IPS DF 6.9 (cell line): ENCODE results near the gene TBCC.
A peak's percentile ranks its signal among the peaks of the same experiment; 100 is the strongest.
"Not testable (repeated sequence)": the region's sequence is repeated elsewhere in the genome, so short reads cannot be mapped to it uniquely, and the experiment has no call there.

ENCODE experiments used
- DNase-seq: peaks from one replicate; pipeline ENCODE4 v3.0.0-alpha.2; 2013; ENCODE audit warnings: low read depth, low spot score
- H3K27ac ChIP-seq: one replicate; pipeline ENCODE4 v1.5.1; 2013; ENCODE audit warnings: low read length, control low read depth
- H3K27me3 ChIP-seq: 2 replicates; pipeline ENCODE4 v1.6.1; 2013; ENCODE audit warnings: mild to moderate bottlenecking, low read length; ENCODE audit not compliant: control insufficient read depth, insufficient read depth
- H3K36me3 ChIP-seq: 2 replicates; pipeline ENCODE4 v1.6.1; 2013; ENCODE audit warnings: low read length; ENCODE audit not compliant: control insufficient read depth, insufficient read depth
- H3K4me1 ChIP-seq: 2 replicates; pipeline ENCODE4 v1.6.1; 2013; ENCODE audit warnings: low read length; ENCODE audit not compliant: control insufficient read depth, insufficient read depth
- H3K4me3 ChIP-seq: 2 replicates; pipeline ENCODE4 v1.5.1; 2013; ENCODE audit warnings: mild to moderate bottlenecking, low read length
- H3K9me3 ChIP-seq: 2 replicates; pipeline ENCODE4 v1.6.1; 2013; ENCODE audit warnings: low read length, inconsistent platforms; ENCODE audit not compliant: control insufficient read depth, insufficient read depth
- WGBS: extraction: QIAGEN DNeasy Blood & Tissue Kit; methylation state at CpG from one replicate; pipeline ENCODE4 v1.1.7; 2013; ENCODE audit warnings: mixed read lengths, missing lambda C conversion rate; ENCODE audit not compliant: insufficient read length, insufficient coverage; 5-methylcytosine and 5-hydroxymethylcytosine counted together

TBCC gene

DNA sequence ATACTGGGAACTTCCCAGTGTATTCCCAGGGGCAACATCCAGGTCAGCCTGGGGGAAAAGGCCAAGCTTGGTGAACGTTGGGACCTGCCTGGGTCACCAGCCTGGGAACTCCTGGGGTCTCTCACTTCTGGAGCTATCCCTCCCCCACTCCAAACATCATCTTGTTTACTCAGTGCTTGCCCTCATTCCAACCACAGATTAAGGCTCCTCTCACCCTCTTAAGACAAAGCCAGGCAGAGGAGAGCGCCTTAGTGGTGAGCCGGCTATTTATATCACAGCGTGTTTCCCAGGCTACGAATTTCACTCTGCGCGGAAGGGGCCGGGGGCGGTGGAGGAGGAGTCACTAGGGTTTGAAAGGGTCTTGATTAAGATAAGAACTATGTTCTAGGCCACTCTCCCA is 35.6 kb downstream of the TBCC start:
- Histone ChIP-seq H3K4me3 (no peak overlapping the region), H3K27ac (no peak overlapping the region), H3K4me1 (no peaks in the 10 kb centered on the region), H3K27me3 (no peaks in the 10 kb centered on the region), H3K9me3 (no peaks in the 10 kb centered on the region), H3K36me3 (no peaks in the 10 kb centered on the region; the same call in 1 of the 2 replicates)
- DNase-seq: no peak
- no CpG with 5 or more reads among the region's 9 CpGs for WGBS

DNA sequence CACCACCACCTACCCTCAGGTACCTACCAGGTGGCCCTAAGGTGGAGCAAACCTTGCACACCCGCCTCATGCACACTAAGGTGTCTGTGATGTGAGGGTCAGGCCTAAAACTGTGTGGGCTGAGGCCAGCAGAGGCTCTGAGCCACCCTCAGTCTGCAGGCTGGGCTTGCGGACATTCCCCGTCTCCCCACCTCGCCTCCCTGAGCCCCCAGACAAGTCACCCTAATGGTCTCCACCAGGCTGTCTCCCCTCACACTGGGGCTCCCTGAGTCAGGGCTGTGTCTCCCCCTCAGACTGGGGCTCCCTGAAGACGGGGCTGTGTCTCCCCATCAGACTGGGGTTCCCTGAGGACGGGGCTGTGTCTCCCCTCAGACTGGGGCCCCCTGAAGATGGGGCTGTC is 36.0 kb downstream of the TBCC start:
- no peaks in the 10 kb centered on the region for H3K9me3 ChIP-seq
- WGBS: no CpG with 5 or more reads among the region's 6 CpGs
- no peak overlapping the region for H3K27ac ChIP-seq
- no peak for DNase-seq
- H3K36me3 ChIP-seq: no peaks in the 10 kb centered on the region; the same call in 1 of the 2 replicates
- no peaks in the 10 kb centered on the region for H3K27me3 ChIP-seq
- peaks cover under 1% of the 10 kb centered on the region for H3K4me1 ChIP-seq
- H3K4me3 ChIP-seq: no peak overlapping the region

DNA sequence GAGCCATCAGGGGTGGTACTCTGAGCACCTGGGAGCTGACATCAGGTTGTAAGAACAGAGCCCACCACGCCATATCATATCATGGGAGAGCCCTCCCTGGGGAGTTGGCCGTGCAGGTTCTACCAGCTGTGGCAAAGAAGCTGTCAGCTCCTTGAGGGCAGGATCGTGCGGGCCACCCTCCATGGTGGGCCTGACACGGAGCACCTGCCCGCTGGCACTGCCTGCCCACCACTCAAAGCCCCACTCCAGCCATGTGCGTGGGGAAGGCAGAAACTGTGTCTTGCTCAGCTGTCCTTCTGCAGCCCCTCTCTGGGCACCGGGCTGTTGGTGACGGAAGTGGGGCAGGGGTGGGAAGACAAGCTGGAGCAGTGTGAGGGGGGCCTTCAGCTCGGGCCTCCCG is 37.8 kb downstream of the TBCC start:
- Histone ChIP-seq H3K4me1 (peaks cover 3% of the 10 kb centered on the region), H3K27me3 (no peaks in the 10 kb centered on the region), H3K36me3 (no peaks in the 10 kb centered on the region; the same call in 1 of the 2 replicates), H3K9me3 (no peaks in the 10 kb centered on the region), H3K4me3 (no peak overlapping the region), H3K27ac (no peak overlapping the region)
- no CpG with 5 or more reads among the region's 11 CpGs for WGBS
- DNase-seq: no peak

DNA sequence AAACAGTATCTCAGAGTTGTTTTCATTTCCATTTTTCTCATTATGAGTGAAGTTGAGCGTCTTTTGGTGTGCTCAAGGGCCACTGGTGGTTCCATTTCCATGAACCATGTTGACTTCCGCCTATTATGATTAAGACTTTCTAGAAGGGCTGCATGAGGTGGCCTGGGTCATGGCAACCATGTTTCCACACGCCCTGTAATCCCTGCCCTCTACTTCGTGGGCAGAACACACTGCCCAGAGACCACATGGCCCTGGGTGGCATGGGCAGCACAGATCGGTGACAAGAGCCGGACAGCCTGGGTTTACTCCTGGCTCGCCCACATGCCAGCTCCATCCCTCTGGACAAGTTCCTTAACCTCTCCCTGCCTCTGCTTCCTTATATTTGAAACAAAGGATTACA is 38.3 kb downstream of the TBCC start:
- H3K36me3 ChIP-seq: no peaks in the 10 kb centered on the region; the same call in 1 of the 2 replicates
- H3K4me3 ChIP-seq: no peak overlapping the region
- DNase-seq: no peak
- H3K4me1 ChIP-seq: peaks cover 3% of the 10 kb centered on the region
- H3K27me3 ChIP-seq: no peaks in the 10 kb centered on the region
- WGBS: no CpG with 5 or more reads among the region's 7 CpGs
- H3K27ac ChIP-seq: no peak overlapping the region
- H3K9me3 ChIP-seq: no peaks in the 10 kb centered on the region

DNA sequence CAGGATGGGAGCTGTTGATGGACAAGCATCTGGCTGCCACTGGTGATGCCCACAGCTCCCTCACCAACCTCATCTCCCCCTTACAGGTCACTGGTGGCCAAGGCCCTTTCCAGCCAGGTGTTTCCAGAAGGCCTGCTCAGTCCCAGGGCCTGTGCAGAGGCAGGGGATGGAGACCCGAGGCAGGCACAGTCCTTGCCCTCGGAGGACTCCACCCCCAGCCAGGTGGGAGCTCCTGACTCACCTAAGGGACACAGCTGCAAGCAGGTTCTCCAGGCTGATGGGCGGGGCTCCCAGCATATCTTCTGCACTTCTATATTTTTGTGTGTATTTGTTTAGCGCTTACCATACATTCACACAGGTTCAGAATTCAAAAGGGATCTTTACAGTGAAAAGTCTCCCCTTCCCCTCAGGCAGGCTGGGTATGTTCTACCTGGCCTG is 40.9 kb downstream of the TBCC start:
- Histone ChIP-seq H3K4me1 (peaks cover 3% of the 10 kb centered on the region), H3K9me3 (no peaks in the 10 kb centered on the region), H3K36me3 (no peaks in the 10 kb centered on the region; the same call in 1 of the 2 replicates), H3K27me3 (no peaks in the 10 kb centered on the region), H3K4me3 (no peak overlapping the region; the same call in 1 of the 2 replicates), H3K27ac (no peak overlapping the region)
- no CpG with 5 or more reads among the region's 4 CpGs for WGBS
- DNase-seq: no peak

DNA sequence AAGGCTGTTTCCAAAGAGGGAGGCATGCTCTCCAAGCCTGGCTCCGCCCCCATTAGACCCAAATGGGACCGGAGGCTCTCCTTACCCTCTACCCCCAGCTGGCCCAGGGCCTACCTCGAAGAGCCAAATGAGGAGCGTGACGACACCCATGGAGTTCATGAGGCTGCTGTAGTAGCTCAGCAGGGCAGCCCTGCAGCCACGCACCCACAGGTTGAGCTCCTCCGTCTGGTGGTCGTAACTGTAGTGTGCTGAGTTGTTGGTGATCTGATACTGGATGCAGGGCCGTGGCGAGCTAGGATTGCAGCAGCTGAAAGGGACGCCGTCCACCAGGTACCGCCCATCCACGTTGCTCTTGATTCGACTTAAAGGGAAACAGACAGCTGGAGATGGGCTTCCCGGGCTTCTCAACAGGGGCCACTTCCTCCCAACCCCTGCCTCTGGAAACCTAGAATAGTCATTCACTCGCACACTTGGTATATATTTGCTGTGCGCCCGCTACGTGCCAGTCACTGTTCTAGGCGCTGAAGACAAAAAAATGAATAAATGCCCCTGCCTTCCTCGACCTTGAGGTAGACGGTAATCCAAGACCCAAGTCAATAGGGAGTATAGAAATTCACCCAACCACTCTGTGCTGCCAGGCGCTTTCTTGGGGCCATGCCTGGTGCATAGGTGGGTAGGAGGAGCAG is 41.5 kb downstream of the TBCC start:
- H3K36me3 ChIP-seq: no peaks in the 10 kb centered on the region; the same call in 1 of the 2 replicates
- DNase-seq: peak; percentile 74
- peaks cover 3% of the 10 kb centered on the region for H3K4me1 ChIP-seq
- H3K27ac ChIP-seq: no peak overlapping the region
- no peaks in the 10 kb centered on the region for H3K27me3 ChIP-seq
- no CpG with 5 or more reads among the region's 24 CpGs for WGBS
- H3K9me3 ChIP-seq: no peaks in the 10 kb centered on the region
- H3K4me3 ChIP-seq: peak overlapping the region; percentile 62; the same call in 1 of the 2 replicates

DNA sequence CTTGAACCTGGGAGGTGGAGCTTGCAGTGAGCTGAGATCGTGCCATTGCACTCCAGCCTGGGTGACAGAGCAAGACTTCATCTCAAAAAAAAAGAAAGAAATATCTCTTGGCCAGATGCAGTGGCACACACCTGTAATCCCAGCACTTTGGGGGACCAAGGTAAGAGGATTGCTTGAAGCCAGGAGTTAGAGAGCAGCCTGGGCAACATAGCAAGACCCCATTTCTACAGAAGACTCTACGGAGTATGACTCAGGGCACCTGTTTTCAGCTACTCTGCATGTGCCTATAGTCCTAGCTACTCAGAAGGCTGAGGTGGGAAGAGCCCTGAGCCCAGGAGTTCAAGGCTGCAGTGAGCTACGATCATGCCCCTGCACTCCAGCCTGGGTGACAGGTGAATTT is 43.1 kb downstream of the TBCC start:
- H3K9me3 ChIP-seq, H3K36me3 ChIP-seq, H3K4me3 ChIP-seq, DNase-seq, H3K27me3 ChIP-seq, H3K4me1 ChIP-seq, H3K27ac ChIP-seq: not testable (repeated sequence)
- WGBS: no CpG with 5 or more reads among the region's 3 CpGs

DNA sequence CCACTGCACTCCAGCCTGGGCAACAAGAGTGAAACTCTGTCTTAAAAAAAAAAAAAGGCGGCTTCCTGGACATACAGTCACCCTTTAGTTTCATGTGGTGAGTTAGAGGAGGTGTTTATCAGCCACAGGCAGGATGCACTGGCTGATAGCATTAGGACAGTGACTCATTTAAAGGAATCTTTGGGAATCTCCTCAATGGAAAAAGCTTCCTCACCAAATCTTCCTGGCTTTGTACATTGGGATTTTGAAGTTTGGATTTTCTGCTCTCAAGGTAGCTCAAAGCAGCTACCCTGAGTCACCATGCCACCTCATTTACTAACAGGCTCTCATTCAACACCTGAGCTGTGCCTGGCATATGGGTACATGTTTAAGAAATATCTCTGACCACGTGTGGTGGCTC is 43.7 kb downstream of the TBCC start:
- H3K4me3 ChIP-seq: no peak overlapping the region
- WGBS: no CpG with 5 or more reads among the region's 2 CpGs
- H3K9me3 ChIP-seq: no peaks in the 10 kb centered on the region
- no peaks in the 10 kb centered on the region for H3K27me3 ChIP-seq
- no peaks in the 10 kb centered on the region for H3K36me3 ChIP-seq
- no peak overlapping the region for H3K27ac ChIP-seq
- peaks cover 3% of the 10 kb centered on the region for H3K4me1 ChIP-seq
- no peak for DNase-seq

DNA sequence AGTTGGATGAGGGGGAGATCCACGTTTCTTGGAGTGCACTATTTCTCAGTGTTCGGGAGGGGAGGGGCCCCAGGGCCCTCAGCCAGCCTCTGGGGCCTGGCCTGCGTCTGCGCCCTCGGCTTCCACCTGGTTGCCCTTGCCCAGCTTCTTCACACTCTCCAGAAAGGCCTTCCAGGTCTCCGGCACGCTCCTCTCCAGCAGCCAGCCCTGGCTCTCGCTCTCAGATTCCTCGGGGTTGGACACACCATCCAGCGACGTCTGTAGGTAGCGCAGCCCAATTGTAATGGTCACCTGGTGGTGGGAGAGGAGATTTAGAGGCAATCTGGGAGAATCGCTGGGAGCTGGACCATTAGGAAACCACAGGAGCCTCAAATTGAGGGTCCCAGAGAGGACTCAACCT is 47.7 kb downstream of the TBCC start:
- no peaks in the 10 kb centered on the region for H3K4me1 ChIP-seq
- no CpG with 5 or more reads among the region's 13 CpGs for WGBS

DNA sequence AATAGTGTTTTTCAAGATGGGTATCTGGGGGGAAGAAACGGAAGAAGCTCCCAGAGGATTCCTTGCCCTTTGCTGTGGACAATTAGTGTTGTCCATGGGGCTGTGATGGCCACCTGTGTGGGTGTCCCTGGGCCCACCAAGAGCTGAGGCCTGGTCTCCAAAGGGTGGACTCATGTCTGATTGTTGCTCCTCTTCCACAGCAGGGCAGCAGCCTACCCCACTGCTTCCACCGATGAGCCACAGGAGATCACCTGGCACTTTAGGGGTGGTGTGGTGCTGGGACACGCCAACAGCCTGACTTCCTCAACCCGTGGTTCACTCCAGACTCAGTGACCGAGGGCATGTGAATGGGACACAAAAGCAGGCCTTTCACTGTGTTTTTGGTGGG is 48.6 kb downstream of the TBCC start:
- H3K36me3 ChIP-seq: peaks cover 3% of the 10 kb centered on the region; the same call in 1 of the 2 replicates
- DNase-seq: no peak
- H3K4me1 ChIP-seq: no peaks in the 10 kb centered on the region
- no peak overlapping the region for H3K4me3 ChIP-seq
- no peak overlapping the region for H3K27ac ChIP-seq
- no peaks in the 10 kb centered on the region for H3K27me3 ChIP-seq
- H3K9me3 ChIP-seq: no peaks in the 10 kb centered on the region
- no CpG with 5 or more reads among the region's 5 CpGs for whole genome bisulfite sequencing

More for the DNA sequence above, 47.7 kb downstream of the TBCC start:
- H3K27me3 ChIP-seq: no peaks in the 10 kb centered on the region
- no peak overlapping the region for H3K27ac ChIP-seq
- no peak for DNase-seq
- H3K4me3 ChIP-seq: no peak overlapping the region
- no peaks in the 10 kb centered on the region for H3K36me3 ChIP-seq
- H3K9me3 ChIP-seq: no peaks in the 10 kb centered on the region
